Fibroblast of lung (primary cell): Measurements from ENCODE around the gene RPS6KA3.

Experiments used
- EZH2 ChIP-seq: IDR thresholded peaks from 2 replicates; pipeline ENCODE4 v1.5.1; 2012; ENCODE audit warnings: low read length, control low read depth, mild to moderate bottlenecking; ENCODE audit errors: missing control alignments
- TF ChIP-seq, protein P1 (sequence below), 2 donors: IDR thresholded peaks in 1 of 2; conservative IDR thresholded peaks in 1 of 2; 1 replicate in 1 of 2; 2 replicates in 1 of 2; pipeline ENCODE4 v1.5.1; 2011 to 2012; ENCODE audit warnings: low read length in 2 of 2, control low read depth in 1 of 2, inconsistent platforms in 1 of 2, low read depth in 1 of 2, mild to moderate bottlenecking in 1 of 2

DNA sequence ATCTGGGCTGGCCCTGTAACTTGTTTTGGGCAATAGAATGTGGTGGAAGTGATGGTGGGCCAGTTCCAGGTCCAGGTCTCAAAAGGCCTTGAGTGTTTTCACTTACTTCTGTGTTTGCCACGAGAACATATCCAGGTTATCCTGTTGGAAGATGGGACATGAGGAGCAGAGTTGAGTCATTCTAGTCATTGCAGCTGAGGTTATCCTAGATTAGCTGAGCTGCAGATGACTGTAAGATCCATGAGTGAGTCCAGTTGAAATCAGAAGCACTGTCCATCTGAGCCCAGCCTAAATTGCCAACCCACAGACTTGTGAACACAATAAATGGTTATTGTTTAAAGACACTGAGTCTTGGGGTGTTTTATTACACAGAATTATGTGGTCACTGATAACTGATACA is 45.3 kb upstream of the RPS6KA3 start:
- TF ChIP-seq, protein P1, sequence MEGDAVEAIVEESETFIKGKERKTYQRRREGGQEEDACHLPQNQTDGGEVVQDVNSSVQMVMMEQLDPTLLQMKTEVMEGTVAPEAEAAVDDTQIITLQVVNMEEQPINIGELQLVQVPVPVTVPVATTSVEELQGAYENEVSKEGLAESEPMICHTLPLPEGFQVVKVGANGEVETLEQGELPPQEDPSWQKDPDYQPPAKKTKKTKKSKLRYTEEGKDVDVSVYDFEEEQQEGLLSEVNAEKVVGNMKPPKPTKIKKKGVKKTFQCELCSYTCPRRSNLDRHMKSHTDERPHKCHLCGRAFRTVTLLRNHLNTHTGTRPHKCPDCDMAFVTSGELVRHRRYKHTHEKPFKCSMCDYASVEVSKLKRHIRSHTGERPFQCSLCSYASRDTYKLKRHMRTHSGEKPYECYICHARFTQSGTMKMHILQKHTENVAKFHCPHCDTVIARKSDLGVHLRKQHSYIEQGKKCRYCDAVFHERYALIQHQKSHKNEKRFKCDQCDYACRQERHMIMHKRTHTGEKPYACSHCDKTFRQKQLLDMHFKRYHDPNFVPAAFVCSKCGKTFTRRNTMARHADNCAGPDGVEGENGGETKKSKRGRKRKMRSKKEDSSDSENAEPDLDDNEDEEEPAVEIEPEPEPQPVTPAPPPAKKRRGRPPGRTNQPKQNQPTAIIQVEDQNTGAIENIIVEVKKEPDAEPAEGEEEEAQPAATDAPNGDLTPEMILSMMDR (conservative IDR thresholded peaks at IDR 0.05 in 1 of 2, IDR thresholded peaks at IDR 0.05 in 1 of 2; ENCODE audit: low read depth in 1 of 2, low read length in 2 of 2) = no peak
- no peak for TF ChIP-seq EZH2
